Muscle of leg (tissue), 11 donors: Measurements from ENCODE around the gene BAIAP2L1. TPM values are rescaled to one million over a fixed set of nuclear protein-coding genes. Genes with fewer than 3 reads are reported as not detected.
"Not testable (repeated sequence)": the region's sequence is repeated elsewhere in the genome, so short reads cannot be mapped to it uniquely, and the experiment has no call there.

Experiments
- DNase-seq: peaks from one replicate; pipeline ENCODE4 v3.0.0; 2013
- H3K27ac ChIP-seq: one replicate; pipeline ENCODE4 v1.5.1; 2013; ENCODE audit warnings: mild to moderate bottlenecking, low read length, control low read depth
- H3K27me3 ChIP-seq: one replicate; pipeline ENCODE4 v1.6.1; 2013; ENCODE audit warnings: low read length; ENCODE audit not compliant: control insufficient read depth, insufficient read depth
- H3K36me3 ChIP-seq: one replicate; pipeline ENCODE4 v1.6.1; 2013; ENCODE audit warnings: low read length; ENCODE audit not compliant: control insufficient read depth, insufficient read depth
- H3K4me1 ChIP-seq: one replicate; pipeline ENCODE4 v1.6.1; 2013; ENCODE audit warnings: low read length; ENCODE audit not compliant: control insufficient read depth, insufficient read depth
- H3K4me3 ChIP-seq: one replicate; pipeline ENCODE4 v1.5.1; 2013; ENCODE audit warnings: low read length, control low read depth
- H3K9me3 ChIP-seq: replicated peaks from 2 replicates; pipeline ENCODE4 v1.6.1; 2013; ENCODE audit warnings: low read depth, low read length; ENCODE audit not compliant: control insufficient read depth
- WGBS: methylation state at CpG from one replicate; pipeline ENCODE4 v1.1.5; 2013; ENCODE audit warnings: missing lambda C conversion rate; ENCODE audit not compliant: insufficient coverage; 5-methylcytosine and 5-hydroxymethylcytosine counted together
- polyA plus RNA-seq, 8 donors: library from polyadenylated mRNA; unstranded; fragments of 120-200 nt; gene quantifications; one replicate each; pipeline versions ENCODE4 v1.2.1 to v1.2.3, GENCODE V29; 2013; ENCODE audit warnings: inconsistent platforms in 1 of 8, low replicate concordance in 1 of 8; ENCODE audit not compliant: insufficient read length in 8 of 8, insufficient read depth in 1 of 8
- total RNA-seq: library from RNA; stranded (reverse); fragments of 120-200 nt; gene quantifications from one replicate; pipeline ENCODE4 v1.2.4, GENCODE V29; 2013

Gene BAIAP2L1
- total and polyA plus RNA-seq, 9 donors, result 2.9 to 12.2 (median 6.8) TPM

- Histone ChIP-seq H3K4me1 (peaks cover 19% of the 10 kb centered on the region), H3K27me3 (peaks cover 8% of the 10 kb centered on the region), H3K36me3 (no peaks in the 10 kb centered on the region), H3K9me3 (no peaks in the 10 kb centered on the region), H3K4me3 (peak overlapping the region; percentile 9), H3K27ac (no peak overlapping the region)
- peak; percentile 43 for DNase-seq
- WGBS, result 28% methylated on average over 18 of the region's 28 CpGs
Measured at GRCh38 chr7:98323597-98324322, 77.1 kb downstream of the BAIAP2L1 start.

GRCh38 chr7:98322331-98323270, 78.3 kb downstream of the BAIAP2L1 start:
- Histone ChIP-seq H3K9me3 (no peaks in the 10 kb centered on the region), H3K36me3 (no peaks in the 10 kb centered on the region), H3K27me3 (peaks cover 8% of the 10 kb centered on the region), H3K27ac (no peak overlapping the region), H3K4me1 (peaks cover 19% of the 10 kb centered on the region), H3K4me3 (no peak overlapping the region)
- WGBS, result 62% methylated on average over 24 of the region's 24 CpGs
- DNase-seq, result peak; percentile 17

GRCh38 chr7:98321301-98321700, 79.6 kb downstream of the BAIAP2L1 start:
- 67% methylated on average over 7 of the region's 10 CpGs for WGBS
- DNase-seq, result peak; percentile 25
- Histone ChIP-seq H3K27ac (no peak overlapping the region), H3K36me3 (no peaks in the 10 kb centered on the region), H3K4me3 (no peak overlapping the region), H3K4me1 (peaks cover 19% of the 10 kb centered on the region), H3K9me3 (no peaks in the 10 kb centered on the region), H3K27me3 (peaks cover 8% of the 10 kb centered on the region)

GRCh38 chr7:98319176-98319575, 81.7 kb downstream of the BAIAP2L1 start:
- no peaks in the 10 kb centered on the region for H3K9me3 ChIP-seq
- no peak overlapping the region for H3K4me3 ChIP-seq
- no peak for DNase-seq
- H3K27me3 ChIP-seq, result peaks cover 8% of the 10 kb centered on the region
- peaks cover 4% of the 10 kb centered on the region for H3K36me3 ChIP-seq
- WGBS, result 100% methylated on average over 1 of the region's 9 CpGs
- H3K27ac ChIP-seq, result no peak overlapping the region
- H3K4me1 ChIP-seq, result peaks cover 19% of the 10 kb centered on the region

DNA sequence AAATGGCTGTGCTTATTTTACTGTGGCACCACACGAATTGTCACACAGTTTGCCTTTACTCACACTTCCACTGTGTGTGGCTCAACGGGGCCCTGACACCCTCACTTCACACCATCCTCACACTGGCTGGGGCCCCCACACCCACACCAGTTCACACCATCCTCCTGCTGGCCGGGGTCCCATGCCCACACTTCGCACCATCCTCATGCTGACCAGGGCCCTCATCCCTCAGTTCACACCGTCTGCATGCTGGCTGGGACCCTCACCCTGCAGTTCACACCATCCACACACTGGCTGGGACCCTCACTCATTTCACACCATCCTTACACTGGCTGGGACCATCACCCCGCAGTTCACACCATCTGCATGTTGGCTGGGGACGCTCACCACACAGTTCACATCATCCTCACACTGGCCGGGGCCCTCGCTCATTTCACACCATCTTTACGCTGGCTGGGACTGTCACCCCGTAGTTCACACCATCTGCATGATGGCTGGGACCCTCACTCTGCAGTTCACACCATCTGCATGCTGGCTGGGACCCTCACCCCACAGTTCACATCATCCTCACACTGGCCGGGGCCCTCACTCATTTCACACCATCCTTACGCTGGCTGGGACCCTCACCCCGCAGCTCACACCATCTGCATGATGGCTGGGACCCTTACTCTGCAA, 83.4 kb downstream of the BAIAP2L1 start:
- H3K4me3 ChIP-seq, result no peak overlapping the region
- peaks cover 4% of the 10 kb centered on the region for H3K36me3 ChIP-seq
- H3K4me1 ChIP-seq, result peaks cover 8% of the 10 kb centered on the region
- no peak overlapping the region for H3K27ac ChIP-seq
- H3K27me3 ChIP-seq, result peaks cover 2% of the 10 kb centered on the region
- no peak for DNase-seq
- H3K9me3 ChIP-seq, result no peaks in the 10 kb centered on the region
- WGBS, result 92% methylated on average over 14 of the region's 14 CpGs

DNA sequence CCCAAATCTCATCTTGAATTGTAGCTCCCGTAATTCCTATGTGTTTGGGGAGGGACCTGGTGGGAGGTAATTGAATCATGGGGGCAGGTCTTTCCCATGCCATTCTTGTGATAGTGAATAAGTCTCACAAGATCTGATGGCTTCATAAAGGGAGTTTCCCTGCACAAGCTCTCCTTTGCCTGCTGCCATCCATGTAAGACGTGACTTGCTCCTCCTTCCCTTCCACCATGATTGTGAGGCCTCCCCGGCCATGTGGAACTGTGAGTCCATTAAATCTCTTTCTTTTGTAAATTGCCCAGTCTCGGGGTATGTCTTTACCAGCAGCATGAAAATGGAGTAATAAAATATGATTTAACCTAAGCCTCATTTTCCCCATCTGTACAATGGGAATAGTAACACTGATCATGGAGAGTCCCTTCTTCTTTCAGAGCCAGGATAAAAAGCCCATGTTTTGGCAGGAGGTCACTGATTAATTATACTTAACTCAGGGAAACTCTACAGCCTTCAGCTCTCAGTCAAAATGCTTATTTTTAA, 84.8 kb downstream of the BAIAP2L1 start:
- WGBS, result no CpG with 5 or more reads among the region's 4 CpGs
- H3K27me3 ChIP-seq, H3K9me3 ChIP-seq, H3K4me3 ChIP-seq, H3K27ac ChIP-seq, H3K4me1 ChIP-seq, DNase-seq, H3K36me3 ChIP-seq: not testable (repeated sequence)

DNA sequence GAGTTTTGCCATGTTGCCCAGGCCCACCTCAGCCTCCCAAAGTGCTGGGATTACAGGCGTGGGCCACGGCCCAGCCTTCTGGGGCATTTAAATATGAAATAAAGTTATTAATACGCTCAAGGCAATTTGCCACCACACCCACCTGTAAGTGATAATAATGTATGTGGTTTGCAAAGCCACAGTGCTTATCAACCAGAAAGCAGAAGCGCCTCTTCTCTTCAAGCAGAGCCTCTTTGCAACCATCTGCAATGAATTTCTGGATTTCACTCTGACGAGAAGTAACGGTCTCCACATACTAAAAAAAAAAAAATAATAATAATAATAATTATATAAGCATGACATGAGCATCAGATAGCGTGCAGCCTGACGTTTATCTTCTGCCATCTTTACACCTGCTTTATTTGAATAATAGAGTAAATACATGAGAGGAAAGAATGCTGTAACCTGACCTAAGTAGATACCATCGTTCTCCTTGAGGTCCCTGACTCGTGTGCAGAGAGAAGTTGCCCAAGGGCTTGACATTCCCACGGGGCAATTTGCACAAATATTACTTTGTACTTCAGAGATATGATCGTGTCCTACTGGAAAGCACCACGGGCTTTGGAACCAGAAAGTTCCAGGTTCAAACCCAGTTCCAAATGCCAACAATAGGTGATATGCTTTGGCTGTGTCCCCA, 85.4 kb downstream of the BAIAP2L1 start:
- Histone ChIP-seq H3K9me3 (no peaks in the 10 kb centered on the region), H3K4me3 (no peak overlapping the region), H3K4me1 (peaks cover 5% of the 10 kb centered on the region), H3K36me3 (peaks cover 4% of the 10 kb centered on the region), H3K27ac (no peak overlapping the region), H3K27me3 (no peaks in the 10 kb centered on the region)
- DNase-seq, result no peak
- 92% methylated on average over 4 of the region's 13 CpGs for WGBS

DNA sequence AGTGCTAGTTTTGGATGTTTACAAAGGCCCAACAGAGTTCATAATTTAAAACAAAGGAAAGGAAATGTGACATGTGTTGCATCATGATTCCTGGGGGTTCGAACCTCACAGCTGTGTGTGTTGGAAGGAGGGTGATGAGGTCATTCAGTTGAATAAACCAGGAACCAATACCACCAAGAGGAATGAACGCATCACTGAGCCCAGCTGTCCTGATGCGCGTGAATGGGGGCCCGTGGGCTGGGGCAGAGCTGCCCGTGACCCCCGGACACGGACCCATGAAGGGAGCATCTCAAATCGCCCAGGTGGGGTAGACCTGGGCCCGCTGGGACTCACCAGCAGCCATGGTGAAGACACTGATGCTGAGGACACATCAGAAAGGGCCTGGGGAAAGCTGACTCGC, 86.4 kb downstream of the BAIAP2L1 start:
- H3K9me3 ChIP-seq, result no peaks in the 10 kb centered on the region
- no peak overlapping the region for H3K27ac ChIP-seq
- peaks cover 5% of the 10 kb centered on the region for H3K4me1 ChIP-seq
- no peak for DNase-seq
- WGBS, result 92% methylated on average over 9 of the region's 11 CpGs
- H3K36me3 ChIP-seq, result peaks cover 4% of the 10 kb centered on the region
- H3K27me3 ChIP-seq, result no peaks in the 10 kb centered on the region
- no peak overlapping the region for H3K4me3 ChIP-seq

GRCh38 chr7:98312201-98312600, 88.7 kb downstream of the BAIAP2L1 start:
- H3K36me3 ChIP-seq, result peaks cover 9% of the 10 kb centered on the region
- no peaks in the 10 kb centered on the region for H3K4me1 ChIP-seq
- no peaks in the 10 kb centered on the region for H3K27me3 ChIP-seq
- H3K27ac ChIP-seq, result no peak overlapping the region
- H3K4me3 ChIP-seq, result no peak overlapping the region
- DNase-seq, result no peak
- no peaks in the 10 kb centered on the region for H3K9me3 ChIP-seq
- WGBS, result 81% methylated on average over 4 of the region's 7 CpGs
